CD4-positive, CD25-positive, alpha-beta regulatory T cell (primary cell): ENCODE measurements around the gene GRPEL1. TPM values are rescaled to one million over a fixed set of nuclear protein-coding genes. Genes with fewer than 3 reads are reported as not detected.

ENCODE experiments used
- ATAC-seq, 2 donors: fragments of 150-1000 bp; cut with Tn5 transposase; one replicate each; pipeline ENCODE4 v1.10.0; 2021; ENCODE audit warnings: low read depth in 2 of 2, moderate number of reproducible peaks in 2 of 2, moderate library complexity in 1 of 2
- DNase-seq, 3 donors: peaks; one replicate each; pipeline versions ENCODE4 v3.0.0 to v3.0.0-alpha.2; 2012 to 2022; ENCODE audit warnings: mixed read lengths in 1 of 3
- H3K27ac ChIP-seq: one replicate; pipeline ENCODE4 v1.7.0; 2013; ENCODE audit warnings: mild to moderate bottlenecking, low read length; ENCODE audit not compliant: insufficient read depth, poor library complexity, severe bottlenecking
- H3K27me3 ChIP-seq: one replicate; pipeline ENCODE4 v1.7.0; 2013; ENCODE audit warnings: low read length; ENCODE audit not compliant: control insufficient read depth, insufficient read depth
- H3K36me3 ChIP-seq: one replicate; pipeline ENCODE4 v1.7.0; 2013; ENCODE audit warnings: mild to moderate bottlenecking, low read length, moderate library complexity; ENCODE audit not compliant: control insufficient read depth, insufficient read depth
- H3K4me1 ChIP-seq: 2 replicates; pipeline ENCODE4 v1.7.0; 2013; ENCODE audit warnings: mild to moderate bottlenecking, low read length; ENCODE audit not compliant: insufficient read depth, control insufficient read depth, poor library complexity, severe bottlenecking
- H3K4me3 ChIP-seq: one replicate; pipeline ENCODE4 v1.7.0; 2013; ENCODE audit warnings: low read depth, mild to moderate bottlenecking, low read length, moderate library complexity
- H3K9me3 ChIP-seq, 2 experiments: 1 replicate in 1 of 2; 2 replicates in 1 of 2; pipeline ENCODE4 v1.7.0; 2013; ENCODE audit warnings: low read length in 2 of 2, mild to moderate bottlenecking in 1 of 2, moderate library complexity in 1 of 2; ENCODE audit not compliant: control insufficient read depth in 2 of 2
- H3K27ac Mint-ChIP-seq, 3 donors: one replicate each; pipeline ENCODE4 v1.8.0; 2020 to 2022; ENCODE audit warnings: mild to moderate bottlenecking in 3 of 3, mixed read lengths in 3 of 3, moderate library complexity in 2 of 3
- H3K27me3 Mint-ChIP-seq: one replicate; pipeline ENCODE4 v1.8.0; 2022; ENCODE audit warnings: mild to moderate bottlenecking, mixed read lengths
- H3K36me3 Mint-ChIP-seq: one replicate; pipeline ENCODE4 v1.8.0; 2020; ENCODE audit warnings: mixed read lengths
- H3K4me1 Mint-ChIP-seq, 4 donors: one replicate each; pipeline ENCODE4 v1.8.0; 2020 to 2022; ENCODE audit warnings: mixed read lengths in 4 of 4, mild to moderate bottlenecking in 1 of 4
- H3K4me3 Mint-ChIP-seq, 4 donors: one replicate each; pipeline ENCODE4 v1.8.0; 2020 to 2022; ENCODE audit warnings: mild to moderate bottlenecking in 4 of 4, mixed read lengths in 4 of 4, moderate library complexity in 3 of 4
- H3K9me3 Mint-ChIP-seq, 7 donors: one replicate each; pipeline ENCODE4 v1.8.0; 2020 to 2022; ENCODE audit warnings: mixed read lengths in 7 of 7, mild to moderate bottlenecking in 3 of 7, moderate library complexity in 2 of 7
- polyA plus RNA-seq, 4 donors: library from polyadenylated mRNA; unstranded; fragments of 300-500 nt; fragmentation: Illumina TruSeq; gene quantifications; one replicate each; pipeline ENCODE4 v1.2.3, GENCODE V29; 2021
- total RNA-seq: library from RNA; stranded (reverse); gene quantifications from one replicate; pipeline ENCODE4 v1.2.3, GENCODE V29; 2022

GRPEL1 gene
- total and polyA plus RNA-seq, 5 donors from 2014 or later = 43.6 to 62.4 (median 50.5) TPM

GRCh38 chr4:7060346-7061150, 7.3 kb downstream of the GRPEL1 start:
- Histone ChIP-seq H3K27ac (no peak overlapping the region), H3K9me3 (no peaks in the 10 kb centered on the region), H3K27me3 (no peaks in the 10 kb centered on the region), H3K4me1 (peaks cover 4% of the 10 kb centered on the region), H3K36me3 (peaks cover 78% of the 10 kb centered on the region), H3K4me3 (no peak overlapping the region)
- no peak for DNase-seq
- no peak for ATAC-seq
- no peaks in the 10 kb centered on the region for H3K9me3 Mint-ChIP-seq
- H3K27me3 Mint-ChIP-seq = no peaks in the 10 kb centered on the region
- H3K4me3 Mint-ChIP-seq = no peak overlapping the region
- no peak overlapping the region for H3K27ac Mint-ChIP-seq
- peaks cover 27% of the 10 kb centered on the region for H3K36me3 Mint-ChIP-seq
- peaks cover 4 to 25% (median 16%) of the 10 kb centered on the region in 4 donors for H3K4me1 Mint-ChIP-seq

- Mint-ChIP-seq H3K27ac (no peak overlapping the region), H3K36me3 (peaks cover 27% of the 10 kb centered on the region), H3K4me3 (no peak overlapping the region), H3K9me3 (no peaks in the 10 kb centered on the region), H3K27me3 (no peaks in the 10 kb centered on the region), H3K4me1 (peaks cover 4 to 18% (median 10%) of the 10 kb centered on the region in 4 donors)
- Histone ChIP-seq H3K27ac (no peak overlapping the region), H3K27me3 (no peaks in the 10 kb centered on the region), H3K9me3 (no peaks in the 10 kb centered on the region), H3K36me3 (peaks cover 81% of the 10 kb centered on the region), H3K4me1 (no peaks in the 10 kb centered on the region), H3K4me3 (no peak overlapping the region)
- DNase-seq (no peak), ATAC-seq (no peak)
Measured at GRCh38 chr4:7059662-7060061, 8.2 kb downstream of the GRPEL1 start.

GRCh38 chr4:7058792-7059191, 9.1 kb downstream of the GRPEL1 start:
- Mint-ChIP-seq H3K4me3 (no peak overlapping the region), H3K36me3 (peaks cover 35% of the 10 kb centered on the region), H3K27ac (no peak overlapping the region), H3K27me3 (no peaks in the 10 kb centered on the region), H3K9me3 (no peaks in the 10 kb centered on the region), H3K4me1 (peaks cover 4 to 12% (median 7%) of the 10 kb centered on the region in 4 donors)
- Histone ChIP-seq H3K27ac (no peak overlapping the region), H3K27me3 (no peaks in the 10 kb centered on the region), H3K9me3 (no peaks in the 10 kb centered on the region), H3K4me1 (no peaks in the 10 kb centered on the region), H3K36me3 (peaks cover 84% of the 10 kb centered on the region), H3K4me3 (no peak overlapping the region)
- ATAC-seq (no peak), DNase-seq (no peak)

- DNase-seq (no peak), ATAC-seq (no peak)
- Mint-ChIP-seq H3K9me3 (no peaks in the 10 kb centered on the region), H3K36me3 (peaks cover 19% of the 10 kb centered on the region), H3K27ac (peak overlapping the region in 1 of 3 donors; percentile 87), H3K4me1 (peaks cover 4 to 18% (median 6%) of the 10 kb centered on the region in 4 donors), H3K4me3 (no peak overlapping the region), H3K27me3 (no peaks in the 10 kb centered on the region)
- Histone ChIP-seq H3K27ac (no peak overlapping the region), H3K36me3 (peaks cover 67% of the 10 kb centered on the region), H3K4me3 (no peak overlapping the region), H3K4me1 (peaks cover 10% of the 10 kb centered on the region), H3K9me3 (no peaks in the 10 kb centered on the region), H3K27me3 (no peaks in the 10 kb centered on the region)
Measured at GRCh38 chr4:7055990-7056325, 11.9 kb downstream of the GRPEL1 start.

GRCh38 chr4:7055111-7055989, 12.5 kb downstream of the GRPEL1 start:
- no peak overlapping the region for H3K4me3 ChIP-seq
- H3K27ac ChIP-seq = no peak overlapping the region
- H3K27me3 ChIP-seq = no peaks in the 10 kb centered on the region
- no peak overlapping the region for H3K27ac Mint-ChIP-seq
- no peaks in the 10 kb centered on the region for H3K27me3 Mint-ChIP-seq
- H3K36me3 Mint-ChIP-seq = peaks cover 17% of the 10 kb centered on the region
- peaks cover 10% of the 10 kb centered on the region for H3K4me1 ChIP-seq
- H3K4me3 Mint-ChIP-seq = no peak overlapping the region
- H3K9me3 ChIP-seq = no peaks in the 10 kb centered on the region
- ATAC-seq (no peak), DNase-seq (no peak)
- H3K9me3 Mint-ChIP-seq = no peaks in the 10 kb centered on the region
- H3K4me1 Mint-ChIP-seq = peaks cover 4 to 21% (median 6%) of the 10 kb centered on the region in 4 donors
- peaks cover 61% of the 10 kb centered on the region for H3K36me3 ChIP-seq

- Histone ChIP-seq H3K27ac (no peak overlapping the region), H3K27me3 (no peaks in the 10 kb centered on the region), H3K4me3 (no peak overlapping the region), H3K9me3 (no peaks in the 10 kb centered on the region), H3K4me1 (peaks cover 10% of the 10 kb centered on the region), H3K36me3 (peaks cover 50% of the 10 kb centered on the region)
- H3K27ac Mint-ChIP-seq = peak overlapping the region in 2 of 3 donors; percentile 27 to 56
- peaks cover 4 to 30% (median 10%) of the 10 kb centered on the region in 4 donors for H3K4me1 Mint-ChIP-seq
- H3K36me3 Mint-ChIP-seq = peaks cover 17% of the 10 kb centered on the region
- H3K4me3 Mint-ChIP-seq = peak overlapping the region in 1 of 4 donors; percentile 68
- no peak for ATAC-seq
- H3K9me3 Mint-ChIP-seq = no peaks in the 10 kb centered on the region
- no peak for DNase-seq
- H3K27me3 Mint-ChIP-seq = no peaks in the 10 kb centered on the region
Measured at GRCh38 chr4:7054106-7054880, 13.6 kb downstream of the GRPEL1 start.

GRCh38 chr4:7052923-7053715, 14.7 kb downstream of the GRPEL1 start:
- no peaks in the 10 kb centered on the region for H3K9me3 ChIP-seq
- no peak for DNase-seq
- H3K27me3 Mint-ChIP-seq = no peaks in the 10 kb centered on the region
- H3K4me3 Mint-ChIP-seq = peak overlapping the region in 2 of 4 donors; percentile 54 to 68
- H3K9me3 Mint-ChIP-seq = no peaks in the 10 kb centered on the region
- peaks cover 40% of the 10 kb centered on the region for H3K36me3 ChIP-seq
- H3K4me1 ChIP-seq = peaks cover 10% of the 10 kb centered on the region
- no peak for ATAC-seq
- H3K4me1 Mint-ChIP-seq = peaks cover 4 to 37% (median 9%) of the 10 kb centered on the region in 4 donors
- H3K27ac Mint-ChIP-seq = peak overlapping the region in 1 of 3 donors; percentile 60
- H3K4me3 ChIP-seq = no peak overlapping the region
- H3K36me3 Mint-ChIP-seq = peaks cover 14% of the 10 kb centered on the region
- no peak overlapping the region for H3K27ac ChIP-seq
- no peaks in the 10 kb centered on the region for H3K27me3 ChIP-seq
